SK-N-MC (cell line): Measurements from ENCODE around the gene IMPG1.

Source experiments
- EZH2 ChIP-seq: fragments of 200-600 bp; sonication (generic); IDR thresholded peaks from one replicate; pipeline ENCODE4 v1.6.1; 2017; ENCODE audit warnings: antibody characterized with exemption
- POLR2AphosphoS5 ChIP-seq: IDR thresholded peaks from 2 replicates; pipeline ENCODE4 v1.6.1; 2012; ENCODE audit warnings: mild to moderate bottlenecking, low read depth, low read length, borderline replicate concordance

- TF ChIP-seq EZH2 (no peak), POLR2AphosphoS5 (no peak)
Observed at GRCh38 chr6:75874224-75874623, 198.2 kb downstream of the IMPG1 start.
